Stimulated activated CD8-positive, alpha-beta memory T cell treated with anti-CD3 and anti-CD28 coated beads, Interleukin-15, amount 100 ng/mL, for 4 hours (primary cell): ENCODE measurements around the gene NUDT12.

Source experiments
- DNase-seq, 2 donors: peaks; one replicate each; pipeline ENCODE4 v3.0.0-alpha.2; 2020; ENCODE audit warnings: low read depth in 2 of 2

Gene NUDT12

DNA sequence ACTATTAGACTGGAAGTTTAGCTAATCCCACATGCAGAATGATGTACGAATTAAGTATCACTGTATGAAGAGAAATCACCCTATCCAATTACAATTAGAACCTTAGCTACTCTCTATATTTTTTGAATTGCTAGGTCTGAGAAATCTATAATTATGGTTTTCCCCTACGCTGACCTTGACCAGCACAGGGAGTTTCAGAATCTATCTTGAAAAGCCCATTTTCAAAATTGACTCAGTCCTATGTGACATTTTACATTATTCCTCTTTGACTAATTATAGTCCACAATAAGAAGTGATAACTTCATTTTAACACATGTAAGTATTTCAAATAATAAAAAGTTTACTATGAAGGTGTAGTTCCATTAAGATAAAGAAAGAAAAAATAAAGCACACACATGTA lies 21.5 kb downstream of the NUDT12 start:
- no peak for DNase-seq

- DNase-seq: no peak
Observed at GRCh38 chr5:103539376-103540330, 22.9 kb downstream of the NUDT12 start.

- no peak for DNase-seq
Observed at GRCh38 chr5:103532086-103532734, 30.4 kb downstream of the NUDT12 start.

GRCh38 chr5:103526164-103526915 lies 36.2 kb downstream of the NUDT12 start:
- no peak for DNase-seq

DNA sequence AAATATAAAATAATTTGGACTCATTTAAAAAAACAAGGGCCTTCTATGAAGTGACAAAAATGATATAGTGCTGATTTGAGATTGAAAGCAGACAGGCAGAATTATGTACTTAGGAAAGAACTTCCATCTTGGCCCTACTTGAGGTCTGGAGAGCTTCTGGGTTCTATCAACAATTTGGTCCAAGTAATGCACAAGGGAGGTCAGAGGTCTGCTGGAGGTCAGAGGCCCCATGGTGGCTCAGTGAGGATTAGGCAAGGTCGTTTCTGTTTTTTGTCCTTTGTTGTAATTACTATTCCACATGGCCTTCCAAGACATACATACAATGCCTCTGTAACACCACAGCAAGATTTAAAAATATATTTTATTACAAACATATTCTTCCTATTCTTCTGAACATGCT lies 37.2 kb downstream of the NUDT12 start:
- no peak for DNase-seq

GRCh38 chr5:103523319-103523718 lies 39.3 kb downstream of the NUDT12 start:
- no peak for DNase-seq

GRCh38 chr5:103522586-103522985 lies 40.0 kb downstream of the NUDT12 start:
- DNase-seq: no peak

GRCh38 chr5:103519550-103519949 lies 43.0 kb downstream of the NUDT12 start:
- no peak for DNase-seq

GRCh38 chr5:103514371-103514770 lies 48.2 kb downstream of the NUDT12 start:
- DNase-seq: no peak

DNA sequence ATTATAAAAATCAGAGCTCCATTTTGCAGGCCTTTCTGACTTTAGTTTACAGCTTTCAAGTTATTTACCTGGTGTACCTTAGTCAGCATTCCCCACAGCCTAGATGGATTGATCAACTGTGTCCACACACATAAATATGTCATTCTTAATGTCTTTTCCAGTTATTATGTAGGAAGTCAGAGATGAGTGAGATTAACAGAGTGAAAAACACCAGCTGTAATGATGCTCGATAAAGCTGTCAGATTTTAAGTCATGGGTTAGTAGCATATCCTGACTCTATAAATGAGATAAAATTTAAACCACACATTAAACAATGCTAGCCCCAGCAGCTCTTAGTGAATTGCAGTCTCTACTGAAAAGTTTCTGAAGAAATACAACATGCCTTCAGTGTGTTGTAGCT lies 48.9 kb downstream of the NUDT12 start:
- DNase-seq: no peak

- DNase-seq: no peak
Observed at GRCh38 chr5:103512500-103512899, 50.1 kb downstream of the NUDT12 start.

DNA sequence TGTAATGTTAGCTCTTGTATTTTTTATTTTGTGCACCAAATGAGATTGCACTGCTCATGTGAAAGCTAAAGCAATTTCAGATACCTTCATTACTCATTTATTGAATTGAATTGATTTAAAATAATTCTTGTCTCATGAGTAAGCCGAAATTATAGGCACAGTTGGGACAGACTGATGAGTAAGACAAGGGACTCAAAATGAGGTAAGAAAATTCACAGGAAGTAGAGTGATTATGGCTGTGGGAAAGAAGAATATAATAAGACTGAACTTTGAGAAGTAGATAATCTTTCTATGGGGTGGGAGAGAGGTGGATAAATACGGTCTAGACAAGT lies 51.1 kb downstream of the NUDT12 start:
- no peak for DNase-seq

- no peak for DNase-seq
Observed at GRCh38 chr5:103510851-103511553, 51.6 kb downstream of the NUDT12 start.

GRCh38 chr5:103505581-103506305 lies 56.8 kb downstream of the NUDT12 start:
- DNase-seq: no peak

GRCh38 chr5:103503066-103503465 lies 59.5 kb downstream of the NUDT12 start:
- no peak for DNase-seq

DNA sequence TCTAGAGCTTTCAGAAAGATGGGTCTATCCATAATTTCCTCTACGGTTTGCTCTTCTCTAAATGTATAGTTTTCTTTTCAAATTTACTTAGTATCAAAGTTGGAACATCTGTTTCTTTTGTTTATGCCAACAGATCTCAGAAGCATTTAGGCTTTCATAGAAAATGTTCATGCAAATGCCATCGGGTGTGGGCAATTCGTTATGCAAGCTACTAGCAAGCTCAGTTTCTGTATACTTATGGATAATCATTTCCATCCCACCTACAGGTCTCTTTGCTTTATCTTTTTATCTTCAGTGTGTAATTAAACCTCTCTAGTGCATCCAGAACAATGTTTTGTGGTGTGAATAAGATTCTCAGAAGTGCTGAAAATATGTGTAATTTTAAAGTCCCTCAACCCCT lies 59.9 kb downstream of the NUDT12 start:
- DNase-seq: no peak
